MM.1S (cell line): Measurements from ENCODE around the gene PTP4A1.

Experiments
- DNase-seq: peaks from one replicate; pipeline ENCODE4 v3.0.0-alpha.2; 2015
- H2AFZ ChIP-seq: fragments of 300-600 bp; sonication (generic); 2 replicates; pipeline ENCODE4 v1.6.0; 2016; ENCODE audit warnings: antibody characterized with exemption, low read length
- H3F3A ChIP-seq: fragments of 300-600 bp; sonication (generic); 2 replicates; pipeline ENCODE4 v1.6.1; 2016; ENCODE audit warnings: mild to moderate bottlenecking, antibody characterized with exemption, low read length, moderate library complexity, mixed read lengths; ENCODE audit not compliant: insufficient read depth
- H3K27ac ChIP-seq: fragments of 300-600 bp; sonication (generic); 2 replicates; pipeline ENCODE4 v1.5.1; 2016; ENCODE audit warnings: mild to moderate bottlenecking, low read length
- H3K27me3 ChIP-seq: fragments of 300-600 bp; sonication (generic); replicated peaks from 2 replicates; pipeline ENCODE4 v1.6.0; 2016; ENCODE audit warnings: low read length; ENCODE audit not compliant: insufficient read depth
- H3K36me3 ChIP-seq: fragments of 300-600 bp; sonication (generic); replicated peaks from 2 replicates; pipeline ENCODE4 v1.6.1; 2016; ENCODE audit warnings: mild to moderate bottlenecking, low read length, mixed read lengths; ENCODE audit not compliant: insufficient read depth
- H3K4me1 ChIP-seq: fragments of 300-600 bp; sonication (generic); 2 replicates; pipeline ENCODE4 v1.6.1; 2016; ENCODE audit warnings: low read length, mixed read lengths
- H3K4me2 ChIP-seq: fragments of 300-600 bp; sonication (generic); 2 replicates; pipeline ENCODE4 v1.6.0; 2016; ENCODE audit warnings: low read depth, low read length
- H3K4me3 ChIP-seq: fragments of 300-600 bp; sonication (generic); 2 replicates; pipeline ENCODE4 v1.5.1; 2016; ENCODE audit warnings: low read length, mixed read lengths
- H3K79me2 ChIP-seq: fragments of 300-600 bp; sonication (generic); 2 replicates; pipeline ENCODE4 v1.6.1; 2016; ENCODE audit warnings: mixed run types, low read length, mixed read lengths
- H3K9ac ChIP-seq: fragments of 300-600 bp; sonication (generic); 2 replicates; pipeline ENCODE4 v1.6.1; 2016; ENCODE audit warnings: low read length, mixed read lengths
- H3K9me2 ChIP-seq: fragments of 300-600 bp; sonication (generic); replicated peaks from 2 replicates; pipeline ENCODE4 v1.6.1; 2016; ENCODE audit warnings: mild to moderate bottlenecking, low read length, mixed read lengths; ENCODE audit not compliant: insufficient read depth
- H3K9me3 ChIP-seq: fragments of 300-600 bp; sonication (generic); replicated peaks from 2 replicates; pipeline ENCODE4 v1.6.1; 2016; ENCODE audit warnings: mild to moderate bottlenecking, low read length, mixed read lengths; ENCODE audit not compliant: insufficient read depth
- H4K20me1 ChIP-seq: fragments of 300-600 bp; sonication (generic); 2 replicates; pipeline ENCODE4 v1.6.1; 2016; ENCODE audit warnings: mild to moderate bottlenecking, low read length, moderate library complexity, mixed read lengths; ENCODE audit not compliant: insufficient read depth
- CTCF ChIP-seq: fragments of 300-600 bp; sonication (generic); IDR thresholded peaks from 2 replicates; pipeline ENCODE4 v1.5.1; 2016; ENCODE audit warnings: antibody characterized with exemption, low read length, mixed read lengths
- EZH2 ChIP-seq: fragments of 300-600 bp; sonication (generic); optimal IDR thresholded peaks from 2 replicates; pipeline ENCODE3; 2017; ENCODE audit warnings: low read depth, mild to moderate bottlenecking, antibody characterized with exemption, low read length, mixed read lengths
- EZH2phosphoT487 ChIP-seq: fragments of 300-600 bp; sonication (generic); IDR thresholded peaks from 2 replicates; pipeline ENCODE4 v1.6.1; 2018; ENCODE audit warnings: antibody characterized with exemption, low read length

PTP4A1 gene

GRCh38 chr6:63615590-63615989, 43.3 kb downstream of the PTP4A1 start:
- Histone ChIP-seq H3K4me2 (no peak overlapping the region), H3K36me3 (no peaks in the 10 kb centered on the region), H3F3A (no peaks in the 10 kb centered on the region), H3K9ac (no peak overlapping the region), H4K20me1 (no peaks in the 10 kb centered on the region), H3K9me2 (no peaks in the 10 kb centered on the region), H3K27ac (no peak overlapping the region), H3K4me1 (no peaks in the 10 kb centered on the region), H3K27me3 (no peaks in the 10 kb centered on the region), H3K9me3 (no peaks in the 10 kb centered on the region), H3K4me3 (no peak overlapping the region), H3K79me2 (no peaks in the 10 kb centered on the region), H2AFZ (no peak overlapping the region)
- no peak for TF ChIP-seq EZH2
- TF ChIP-seq EZH2phosphoT487: no peak
- no peak for TF ChIP-seq CTCF
- no peak for DNase-seq
